Calu3 (cell line): ENCODE data around the gene MIAT. TPM values are rescaled to one million over a fixed set of nuclear protein-coding genes. Genes with fewer than 3 reads are reported as not detected.

Source experiments
- BruUV-seq: library from RNA; stranded (reverse); fragments of 400-500 nt; replicated peaks from 2 replicates; lab custom pipeline; 2021; lab: Mats Ljungman, UMichigan
- CTCF ChIA-PET: fragments of 300-600 bp; sonication (Branson Sonifier 250); formaldehyde crosslinking; loops from one replicate; lab custom pipeline; 2022; ENCODE audit warnings: antibody characterized with exemption; lab: Charles Lee
- DNase-seq: peaks from one replicate; pipeline ENCODE4 v3.0.0; 2022
- H3K27ac Mint-ChIP-seq: one replicate; pipeline ENCODE4 v1.8.0; 2022; ENCODE audit warnings: mixed read lengths; ENCODE audit not compliant: unreplicated experiment
- H3K27me3 Mint-ChIP-seq: one replicate; pipeline ENCODE4 v1.8.0; 2022; ENCODE audit warnings: mixed read lengths; ENCODE audit not compliant: unreplicated experiment
- H3K36me3 Mint-ChIP-seq: one replicate; pipeline ENCODE4 v1.8.0; 2022; ENCODE audit warnings: mild to moderate bottlenecking, moderate library complexity, mixed read lengths; ENCODE audit not compliant: insufficient read depth, unreplicated experiment
- H3K4me1 Mint-ChIP-seq: one replicate; pipeline ENCODE4 v1.8.0; 2022; ENCODE audit warnings: mild to moderate bottlenecking, low read depth, mixed read lengths; ENCODE audit not compliant: unreplicated experiment
- H3K4me3 Mint-ChIP-seq: one replicate; pipeline ENCODE4 v1.8.0; 2022; ENCODE audit warnings: mild to moderate bottlenecking, low read depth, moderate library complexity, mixed read lengths; ENCODE audit not compliant: unreplicated experiment
- H3K9me3 Mint-ChIP-seq: one replicate; pipeline ENCODE4 v1.8.0; 2022; ENCODE audit warnings: low read depth, mixed read lengths; ENCODE audit not compliant: unreplicated experiment
- CTCF ChIP-seq: fragments of 200-600 bp; IDR thresholded peaks from one replicate; pipeline ENCODE4 v1.8.0; 2022; ENCODE audit warnings: antibody characterized with exemption; ENCODE audit not compliant: unreplicated experiment
- intact Hi-C: fragments of 100-400 bp; cut with micrococcal nuclease; formaldehyde crosslinking; loops from one replicate; pipeline ENCODE4 v1.10.0; 2022; ENCODE audit not compliant: unreplicated experiment
- total RNA-seq: library from RNA; stranded (reverse); gene quantifications from 2 replicates; pipeline ENCODE4 v1.2.3, GENCODE V29; 2022

The MIAT gene
- total RNA-seq, 1 experiment from 2014 or later = 0.52 TPM

DNA sequence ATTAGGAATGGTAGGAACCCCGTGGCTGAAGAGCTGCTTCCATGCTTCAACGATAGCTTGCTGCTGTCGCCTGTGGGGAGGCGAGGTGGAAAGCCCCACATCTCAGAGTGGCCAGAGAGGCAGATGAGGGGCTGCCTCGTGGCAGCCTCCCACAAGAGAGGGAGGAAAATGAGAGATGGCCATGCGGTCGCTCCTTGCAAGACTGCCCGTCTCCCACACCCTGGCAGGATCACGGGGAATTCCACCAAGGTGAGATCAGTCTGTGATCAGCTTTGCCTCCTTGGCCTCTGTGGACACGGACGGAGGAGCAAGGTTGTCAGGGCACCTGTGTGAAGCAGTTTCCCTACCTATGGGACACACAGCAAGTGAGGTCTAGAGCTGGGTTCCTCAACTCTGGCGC, 32.6 kb upstream of the MIAT start:
- H3K27ac Mint-ChIP-seq = no peak overlapping the region
- BruUV-seq = no TSS peak
- no peak overlapping the region for H3K4me3 Mint-ChIP-seq
- no peak for TF ChIP-seq CTCF
- intact Hi-C loops = no loop called here
- no peak for DNase-seq
- H3K4me1 Mint-ChIP-seq = no peaks in the 10 kb centered on the region
- H3K36me3 Mint-ChIP-seq = no peaks in the 10 kb centered on the region
- H3K27me3 Mint-ChIP-seq = peaks cover 61% of the 10 kb centered on the region
- peaks cover 6% of the 10 kb centered on the region for H3K9me3 Mint-ChIP-seq
- CTCF ChIA-PET = interaction anchor here (0.6 kb wide), 1 partner anchor 127 kb away, joined by 10 read pairs; no protein-coding TSS in a partner anchor

DNA sequence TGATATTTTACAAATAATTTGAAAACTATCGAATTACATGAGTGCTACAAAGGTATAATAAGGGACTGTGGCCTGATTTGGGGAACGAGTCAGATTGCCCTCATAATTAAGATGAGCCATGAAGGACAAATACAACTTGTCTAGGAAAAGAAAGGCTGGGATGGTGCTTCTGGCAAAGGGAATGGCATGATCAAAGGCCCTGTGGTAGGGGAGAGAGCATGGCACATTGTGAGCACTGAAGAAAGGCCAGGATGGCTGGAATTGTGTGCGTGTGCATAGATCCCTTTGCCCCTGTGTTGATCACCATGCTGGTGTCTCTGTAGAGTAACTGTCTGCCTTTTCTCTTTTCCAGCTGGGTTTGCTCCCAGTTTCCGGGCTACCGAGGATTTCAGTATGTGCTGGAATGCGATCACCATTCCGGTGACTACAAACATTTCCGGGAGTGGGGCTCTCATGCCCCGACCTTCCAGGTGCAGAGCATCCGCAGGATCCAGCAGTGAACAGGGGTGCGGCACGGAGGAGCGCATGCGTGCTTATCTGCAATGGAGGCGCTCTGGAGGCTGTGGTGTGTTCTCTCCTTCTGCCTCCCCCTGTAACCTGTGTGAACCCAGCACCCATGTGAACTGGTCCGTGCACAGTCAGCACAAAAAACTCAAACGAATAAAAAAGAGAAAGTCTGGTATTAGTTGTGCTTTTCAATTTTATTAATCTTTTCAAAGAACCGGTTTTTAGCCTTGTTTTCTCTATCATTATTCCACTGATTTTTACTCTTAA, 27.2 kb upstream of the MIAT start:
- no peak for TF ChIP-seq CTCF
- Mint-ChIP-seq H3K27ac (no peak overlapping the region), H3K9me3 (no peaks in the 10 kb centered on the region), H3K27me3 (peaks cover 54% of the 10 kb centered on the region), H3K4me3 (no peak overlapping the region), H3K36me3 (no peaks in the 10 kb centered on the region), H3K4me1 (no peaks in the 10 kb centered on the region)
- intact Hi-C loops = no loop called here
- BruUV-seq = no TSS peak
- no peak for DNase-seq
- CTCF ChIA-PET = interaction anchor here (0.7 kb wide), 1 partner anchor 9 kb away, joined by 7 read pairs; no protein-coding TSS in a partner anchor

GRCh38 chr22:26631282-26631681, 26.1 kb upstream of the MIAT start:
- no peak for TF ChIP-seq CTCF
- DNase-seq = no peak
- CTCF ChIA-PET = no interaction called here
- intact Hi-C loops = no loop called here
- Mint-ChIP-seq H3K9me3 (no peaks in the 10 kb centered on the region), H3K36me3 (no peaks in the 10 kb centered on the region), H3K4me1 (no peaks in the 10 kb centered on the region), H3K27me3 (peaks cover 65% of the 10 kb centered on the region), H3K27ac (no peak overlapping the region), H3K4me3 (no peak overlapping the region)
- BruUV-seq = no TSS peak

DNA sequence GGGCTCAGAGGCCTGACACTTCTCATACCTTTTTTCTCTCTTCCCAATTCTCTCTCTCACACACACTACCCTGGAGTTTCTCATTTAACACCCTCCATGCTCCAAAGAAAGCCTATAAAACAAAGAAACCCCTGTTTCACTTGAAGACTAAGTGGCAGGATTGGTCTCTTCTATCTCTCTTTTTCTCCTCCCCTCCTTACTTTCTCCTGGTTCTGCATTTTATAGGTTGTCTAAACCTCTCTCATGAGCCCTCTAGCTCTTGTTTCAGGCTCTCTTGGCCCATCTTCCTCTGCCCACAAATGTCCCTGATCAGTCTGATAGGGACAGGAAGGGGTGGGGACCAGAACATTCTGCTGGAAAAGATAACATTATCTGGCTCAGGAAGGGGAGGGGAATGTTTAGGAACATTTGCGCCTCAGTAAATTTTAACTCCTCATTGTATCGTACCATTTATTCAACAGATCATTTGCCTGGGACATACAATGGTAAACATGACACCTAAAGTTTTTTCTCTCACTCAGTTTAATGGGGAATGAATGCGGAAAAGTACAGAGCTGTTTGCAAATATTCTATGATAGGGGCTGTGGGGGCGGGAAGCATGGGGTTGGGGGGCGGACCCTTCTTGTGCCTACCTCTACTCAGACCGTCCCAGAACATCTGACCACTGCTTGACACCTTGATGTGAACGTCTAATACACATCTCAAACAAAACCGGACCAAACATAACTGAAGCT, 24.8 kb upstream of the MIAT start:
- no peaks in the 10 kb centered on the region for H3K9me3 Mint-ChIP-seq
- DNase-seq = no peak
- H3K27me3 Mint-ChIP-seq = peaks cover 58% of the 10 kb centered on the region
- no peaks in the 10 kb centered on the region for H3K4me1 Mint-ChIP-seq
- H3K27ac Mint-ChIP-seq = no peak overlapping the region
- H3K4me3 Mint-ChIP-seq = no peak overlapping the region
- no peaks in the 10 kb centered on the region for H3K36me3 Mint-ChIP-seq
- intact Hi-C loops = no loop called here
- no TSS peak for BruUV-seq
- CTCF ChIA-PET = no interaction called here
- no peak for TF ChIP-seq CTCF
